ENCODE measurements around the gene HEXD.
A peak's percentile ranks its signal among the peaks of the same experiment; 100 is the strongest.
"Not testable (repeated sequence)": the region's sequence is repeated elsewhere in the genome, so short reads cannot be mapped to it uniquely, and the experiment has no call there.

HEXD gene

DNA sequence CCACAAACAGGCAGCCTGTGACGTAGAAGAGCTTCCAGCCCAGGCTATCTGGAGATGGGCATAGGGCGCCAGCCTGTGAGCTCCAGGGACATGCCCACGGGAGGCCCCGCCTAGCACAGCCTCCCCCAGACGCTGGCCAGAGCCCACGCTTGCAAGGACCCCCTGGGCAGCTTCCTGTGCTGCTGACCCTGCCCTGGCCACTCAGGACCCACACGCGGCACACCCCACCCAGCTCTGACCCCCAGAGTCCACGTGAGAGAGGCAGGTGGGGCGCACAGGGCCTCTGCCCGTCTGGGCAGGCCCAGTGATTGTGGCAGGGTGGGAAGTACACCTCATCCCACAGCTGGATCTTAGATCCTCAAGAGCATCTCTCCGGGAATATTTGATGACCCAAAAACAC, 28.5 kb downstream of the HEXD start:
- DNase-seq (ENCODE audit: low read depth) = no peak
- TF ChIP-seq, protein P1, sequence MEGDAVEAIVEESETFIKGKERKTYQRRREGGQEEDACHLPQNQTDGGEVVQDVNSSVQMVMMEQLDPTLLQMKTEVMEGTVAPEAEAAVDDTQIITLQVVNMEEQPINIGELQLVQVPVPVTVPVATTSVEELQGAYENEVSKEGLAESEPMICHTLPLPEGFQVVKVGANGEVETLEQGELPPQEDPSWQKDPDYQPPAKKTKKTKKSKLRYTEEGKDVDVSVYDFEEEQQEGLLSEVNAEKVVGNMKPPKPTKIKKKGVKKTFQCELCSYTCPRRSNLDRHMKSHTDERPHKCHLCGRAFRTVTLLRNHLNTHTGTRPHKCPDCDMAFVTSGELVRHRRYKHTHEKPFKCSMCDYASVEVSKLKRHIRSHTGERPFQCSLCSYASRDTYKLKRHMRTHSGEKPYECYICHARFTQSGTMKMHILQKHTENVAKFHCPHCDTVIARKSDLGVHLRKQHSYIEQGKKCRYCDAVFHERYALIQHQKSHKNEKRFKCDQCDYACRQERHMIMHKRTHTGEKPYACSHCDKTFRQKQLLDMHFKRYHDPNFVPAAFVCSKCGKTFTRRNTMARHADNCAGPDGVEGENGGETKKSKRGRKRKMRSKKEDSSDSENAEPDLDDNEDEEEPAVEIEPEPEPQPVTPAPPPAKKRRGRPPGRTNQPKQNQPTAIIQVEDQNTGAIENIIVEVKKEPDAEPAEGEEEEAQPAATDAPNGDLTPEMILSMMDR (IDR thresholded peaks at IDR 0.05; ENCODE audit: insufficient read depth, low read depth, low read length, missing control alignments) = no peak
- no peak overlapping the region for H3K4me3 ChIP-seq (ENCODE audit: low read depth, low read length)

DNA sequence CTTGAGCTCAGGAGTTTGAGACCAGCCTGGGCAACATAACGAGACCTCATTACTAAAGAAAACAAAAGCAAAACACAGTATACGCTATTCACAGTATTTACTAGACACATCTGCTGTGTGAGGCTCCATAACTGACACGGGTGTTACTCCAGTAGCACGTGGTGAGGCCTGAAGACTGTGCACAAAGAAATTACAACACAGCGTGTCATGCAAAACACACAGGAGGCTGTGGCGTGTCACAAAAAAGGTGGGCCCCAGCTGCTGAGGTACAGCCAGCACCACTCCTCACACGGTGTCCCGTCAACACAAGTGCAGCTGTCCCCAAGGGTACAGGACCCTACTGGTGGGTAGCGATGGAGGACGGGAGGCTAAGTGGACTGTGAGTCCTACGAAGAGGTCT, 29.7 kb downstream of the HEXD start:
- peak overlapping the region; percentile 39 for H3K4me3 ChIP-seq (ENCODE audit: low read depth, low read length)
- no peak for DNase-seq (ENCODE audit: low read depth)
- TF ChIP-seq, protein P1 (IDR thresholded peaks at IDR 0.05; ENCODE audit: insufficient read depth, low read depth, low read length, missing control alignments) = no peak

DNA sequence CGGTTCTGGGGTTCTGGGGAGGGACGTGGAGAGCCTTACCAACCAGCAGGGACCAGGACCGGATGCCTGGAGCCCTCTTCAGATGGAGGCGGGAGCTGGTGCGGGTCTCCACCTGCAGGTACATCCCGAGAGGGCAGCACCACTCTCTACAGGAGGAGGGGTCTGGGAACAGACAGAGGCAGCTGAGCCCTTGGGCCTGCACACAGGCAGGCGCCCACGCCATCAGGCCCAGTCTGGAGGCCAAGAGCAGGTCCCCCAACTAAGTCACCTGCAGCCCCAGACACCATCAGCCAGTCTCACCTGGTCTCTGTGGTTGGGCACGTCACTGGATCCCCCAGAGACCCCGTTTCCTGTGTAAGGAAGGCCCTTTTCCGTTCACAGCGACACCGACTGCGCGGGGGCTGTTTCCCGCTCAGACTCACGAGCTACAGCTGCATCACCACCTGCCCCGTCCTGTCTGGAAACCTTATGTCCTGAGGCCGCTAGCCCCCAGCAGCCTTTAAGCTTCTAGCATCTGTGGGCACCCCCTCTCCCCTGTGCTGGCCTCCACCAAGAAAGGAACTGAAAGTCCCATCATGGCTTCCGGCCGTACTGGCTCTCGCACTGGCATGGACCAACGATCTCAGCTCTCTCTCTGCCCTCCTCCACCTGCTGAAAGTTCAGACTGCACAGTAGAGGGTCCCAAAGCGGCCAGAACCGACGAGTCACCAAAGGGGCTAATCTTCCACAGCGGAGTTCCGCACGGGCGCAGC, 31.2 kb downstream of the HEXD start:
- TF ChIP-seq, protein P1 (IDR thresholded peaks at IDR 0.05; ENCODE audit: insufficient read depth, low read depth, low read length, missing control alignments) = no peak
- H3K4me3 ChIP-seq (ENCODE audit: low read depth, low read length) = peak overlapping the region; percentile 88
- peak; percentile 93 for DNase-seq (ENCODE audit: low read depth)

DNA sequence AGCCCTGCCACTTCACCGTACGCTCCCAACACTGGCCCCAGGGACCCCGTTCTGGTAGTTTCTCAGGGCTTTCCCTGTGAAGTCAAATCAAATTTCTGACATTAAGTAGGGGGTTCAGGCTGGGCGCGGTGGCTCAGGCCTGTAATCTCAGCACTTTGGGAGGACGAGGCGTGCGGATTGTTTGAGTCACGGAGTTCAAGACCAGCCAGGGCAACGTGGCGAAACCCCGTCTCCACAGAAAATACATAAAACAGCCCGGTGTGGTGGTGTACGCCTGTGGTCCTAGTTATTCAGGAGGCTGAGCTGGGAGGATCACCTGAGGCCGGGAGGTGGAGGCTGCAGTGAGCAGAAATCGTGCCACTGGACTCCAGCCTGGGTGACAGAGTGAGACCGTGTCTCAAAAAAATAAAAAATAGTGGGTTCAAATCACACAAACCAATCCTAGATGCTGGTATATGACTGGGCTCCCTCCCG, 31.8 kb downstream of the HEXD start:
- TF ChIP-seq, protein P1 (IDR thresholded peaks at IDR 0.05; ENCODE audit: insufficient read depth, low read depth, low read length, missing control alignments) = no peak
- no peak for DNase-seq (ENCODE audit: low read depth)
- peak overlapping the region; percentile 88 for H3K4me3 ChIP-seq (ENCODE audit: low read depth, low read length)

DNA sequence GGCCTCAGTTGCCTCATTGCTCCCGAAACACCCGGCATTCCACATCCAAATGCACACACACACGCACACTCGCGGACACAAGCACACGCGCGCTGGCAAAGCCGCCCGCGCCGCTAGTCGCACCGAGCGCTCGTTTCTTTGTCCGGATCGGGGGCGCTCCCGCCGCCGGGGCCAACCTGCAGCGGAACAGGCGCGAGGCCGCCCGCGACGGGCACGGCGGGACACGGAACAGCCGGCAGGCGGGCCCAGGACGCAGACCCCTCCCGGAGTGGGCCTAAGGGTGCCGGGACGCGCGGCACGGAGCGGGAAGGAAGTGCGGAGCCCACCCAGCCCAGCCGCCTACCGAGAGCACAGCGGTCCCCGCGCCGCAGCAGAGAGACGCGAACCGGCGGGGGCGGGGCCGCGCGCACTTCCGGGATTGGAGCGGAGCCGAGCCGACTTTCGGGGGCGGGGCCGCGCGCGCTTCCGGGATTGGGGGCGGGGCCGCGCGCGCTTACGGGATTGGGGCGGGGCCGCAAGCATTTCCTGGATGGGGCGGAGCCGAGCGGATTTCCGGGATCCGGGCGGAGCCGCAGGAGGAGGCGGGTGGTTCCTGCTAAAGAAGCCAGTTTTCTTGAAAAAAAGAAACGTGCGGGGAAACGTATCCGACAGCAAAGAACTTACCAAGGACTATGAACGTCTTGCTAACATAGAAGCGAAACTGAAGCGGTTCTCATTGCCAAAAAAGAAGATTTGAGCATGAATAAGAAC, 32.4 kb downstream of the HEXD start, which contains the start of gene CYBC1:
Gene CYBC1 (minus strand): TSS at position 396 of the 750 bp plus-strand sequence. CDS start 1,498 bp downstream, outside the sequence.
- TF ChIP-seq, protein P1 (IDR thresholded peaks at IDR 0.05; ENCODE audit: insufficient read depth, low read depth, low read length, missing control alignments) = no peak
- DNase-seq (ENCODE audit: low read depth) = peak; percentile 97
- peak within 1 kb of the TSS; percentile 88 for H3K4me3 ChIP-seq (ENCODE audit: low read depth, low read length)

DNA sequence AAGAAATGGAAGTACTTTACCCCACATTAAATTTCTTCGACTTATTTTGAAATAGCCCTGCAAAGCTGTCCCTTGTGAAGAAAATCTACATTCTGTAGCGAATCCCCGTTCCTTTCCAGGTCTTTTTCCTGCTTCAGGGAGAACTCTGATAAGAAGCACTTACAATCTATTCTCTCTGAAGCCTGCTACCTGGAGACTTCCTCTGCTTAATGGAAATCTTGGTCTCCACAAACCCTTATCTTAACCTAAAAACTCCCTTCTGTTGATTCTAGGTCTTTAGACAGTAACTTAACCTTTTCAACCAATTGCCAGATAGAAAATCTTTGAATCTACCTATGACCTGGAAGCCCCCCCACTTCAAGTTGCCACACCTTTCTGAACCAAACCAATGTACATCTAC, 34.0 kb downstream of the HEXD start:
- TF ChIP-seq, protein P1 (IDR thresholded peaks at IDR 0.05; ENCODE audit: insufficient read depth, low read depth, low read length, missing control alignments) = no peak

DNA sequence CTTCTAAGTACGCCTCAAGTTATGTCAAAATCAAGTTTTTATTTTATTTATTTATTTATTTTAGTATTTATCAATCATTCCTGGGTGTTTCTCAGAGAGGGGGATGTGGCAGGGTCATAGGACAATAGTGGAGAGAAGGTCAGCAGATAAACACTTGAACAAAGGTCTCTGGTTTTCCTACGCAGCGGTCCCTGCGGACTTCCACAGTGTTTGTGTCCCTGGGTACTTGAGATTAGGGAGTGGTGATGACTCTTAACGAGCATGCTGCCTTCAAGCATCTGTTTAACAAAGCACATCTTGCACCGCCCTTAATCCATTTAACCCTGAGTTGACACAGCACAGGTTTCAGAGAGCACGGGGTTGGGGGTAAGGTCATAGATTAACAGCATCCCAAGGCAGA, 35.0 kb downstream of the HEXD start:
- not testable (repeated sequence) for DNase-seq (ENCODE audit: low read depth); H3K4me3 ChIP-seq (ENCODE audit: low read depth, low read length)

More for the DNA sequence above, 34.0 kb downstream of the HEXD start:
- DNase-seq (ENCODE audit: low read depth) = no peak
- H3K4me3 ChIP-seq (ENCODE audit: low read depth, low read length) = no peak overlapping the region

DNA sequence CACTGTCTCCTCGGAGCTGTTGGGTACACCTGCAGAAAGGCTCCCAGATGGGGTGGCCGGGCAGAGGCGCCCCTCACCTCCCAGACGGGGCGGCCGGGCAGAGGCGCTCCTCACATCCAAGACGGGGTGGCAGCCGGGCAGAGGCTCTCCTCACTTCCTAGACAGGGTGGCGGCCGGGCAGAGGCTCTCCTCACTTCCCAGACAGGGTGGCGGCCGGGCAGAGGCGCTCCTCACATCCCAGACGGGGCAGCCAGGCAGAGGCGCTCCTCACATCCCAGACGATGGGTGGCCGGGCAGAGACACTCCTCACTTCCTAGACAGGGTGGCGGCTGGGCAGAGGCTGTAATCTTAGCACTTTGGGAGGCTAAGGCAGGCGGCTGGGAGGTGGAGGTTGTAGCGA, 35.6 kb downstream of the HEXD start:
- H3K4me3 ChIP-seq (ENCODE audit: low read depth, low read length); DNase-seq (ENCODE audit: low read depth): not testable (repeated sequence)

Measured in GM12865 (cell line).